HEK293 (cell line): ENCODE data around the gene DAND5.

Experiments
- ATF2 ChIP-seq: fragments of 450-650 bp; formaldehyde crosslinking; IDR thresholded peaks from 2 replicates; pipeline ENCODE4 v1.5.1; 2016; ENCODE audit warnings: missing biosample characterization, missing genetic modification characterization, low read depth
- EGR2 ChIP-seq: fragments of 450-650 bp; formaldehyde crosslinking; IDR thresholded peaks from 2 replicates; pipeline ENCODE4 v1.5.1; 2016; ENCODE audit warnings: low read depth, missing biosample characterization, missing genetic modification characterization
- HOXA7 ChIP-seq: sonication (generic); formaldehyde crosslinking; IDR thresholded peaks from 2 replicates; pipeline ENCODE4 v1.8.1; 2022; ENCODE audit warnings: missing genetic modification reagents, borderline replicate concordance
- SP2 ChIP-seq: fragments of 450-650 bp; formaldehyde crosslinking; IDR thresholded peaks from 2 replicates; pipeline ENCODE4 v1.5.1; 2016; ENCODE audit warnings: missing biosample characterization, missing genetic modification characterization
- WT1 ChIP-seq: fragments of 450-650 bp; formaldehyde crosslinking; IDR thresholded peaks from 2 replicates; pipeline ENCODE4 v1.5.1; 2016; ENCODE audit warnings: missing biosample characterization, missing genetic modification characterization
- ZBTB49 ChIP-seq: fragments of 450-650 bp; formaldehyde crosslinking; IDR thresholded peaks from 2 replicates; pipeline ENCODE4 v1.5.1; 2016; ENCODE audit warnings: missing biosample characterization, missing genetic modification characterization, low read depth
- ZNF521 ChIP-seq: fragments of 450-650 bp; formaldehyde crosslinking; IDR thresholded peaks from 2 replicates; pipeline ENCODE4 v1.5.1; 2017; ENCODE audit warnings: missing biosample characterization, mild to moderate bottlenecking, missing genetic modification characterization
- ZNF530 ChIP-seq: fragments of 450-650 bp; formaldehyde crosslinking; IDR thresholded peaks from 2 replicates; pipeline ENCODE4 v1.5.1; 2016; ENCODE audit warnings: low read depth, missing biosample characterization, missing genetic modification characterization
- ZNF560 ChIP-seq: fragments of 450-650 bp; formaldehyde crosslinking; IDR thresholded peaks from 2 replicates; pipeline ENCODE4 v1.5.1; 2017; ENCODE audit warnings: missing biosample characterization, missing genetic modification characterization, borderline replicate concordance

DNA sequence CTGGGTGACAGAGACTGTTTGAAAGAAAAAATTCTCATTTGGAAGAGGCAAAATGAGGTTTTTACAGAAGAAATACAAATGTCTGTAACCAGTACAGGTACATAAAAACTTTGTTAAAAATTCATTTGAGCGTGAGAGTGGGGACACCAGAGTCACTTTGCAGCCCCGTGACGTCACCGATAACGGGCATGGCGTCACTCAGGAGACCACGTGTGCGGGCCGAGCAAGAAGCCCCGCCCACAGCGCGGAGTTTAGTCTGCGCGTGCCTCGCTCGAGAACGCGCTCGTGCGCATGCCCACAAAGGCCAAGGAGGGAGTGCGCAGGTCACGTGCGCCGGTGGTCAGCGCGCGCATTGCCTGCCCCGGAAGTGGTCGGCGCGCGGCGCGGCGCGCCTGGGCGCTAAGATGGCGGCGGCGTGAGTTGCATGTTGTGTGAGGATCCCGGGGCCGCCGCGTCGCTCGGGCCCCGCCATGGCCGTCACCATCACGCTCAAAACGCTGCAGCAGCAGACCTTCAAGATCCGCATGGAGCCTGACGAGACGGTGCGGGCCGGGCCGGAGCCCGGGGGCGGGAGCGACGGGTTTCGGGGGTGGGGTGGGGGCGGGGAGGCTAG is 23.8 kb upstream of the DAND5 start, which contains the start of gene RAD23A:
- TF ChIP-seq ZBTB49 (tag by site-specific recombination) (no peak), HOXA7 (no peak), EGR2 (tag by site-specific recombination) (no peak), ZNF530 (tag by site-specific recombination) (no peak), ATF2 (tag by site-specific recombination) (peak; percentile 100), ZNF560 (tag by site-specific recombination) (no peak), ZNF521 (no peak), SP2 (peak; percentile 86), WT1 (tag by site-specific recombination) (peak; percentile 23; the same call in 1 of the 2 replicates)
